ENCODE measurements around the gene TIGD6.

- TF ChIP-seq GATA2 (IDR thresholded peaks at IDR 0.05; ENCODE audit: low read depth, low read length) (no peak), GATA3 (IDR thresholded peaks at IDR 0.05; ENCODE audit: low read depth, low read length) (no peak)
Observed at GRCh38 chr5:149966946-149967345, 33.5 kb downstream of the TIGD6 start.
